Measurements from ENCODE around the gene IQCH.

DNA sequence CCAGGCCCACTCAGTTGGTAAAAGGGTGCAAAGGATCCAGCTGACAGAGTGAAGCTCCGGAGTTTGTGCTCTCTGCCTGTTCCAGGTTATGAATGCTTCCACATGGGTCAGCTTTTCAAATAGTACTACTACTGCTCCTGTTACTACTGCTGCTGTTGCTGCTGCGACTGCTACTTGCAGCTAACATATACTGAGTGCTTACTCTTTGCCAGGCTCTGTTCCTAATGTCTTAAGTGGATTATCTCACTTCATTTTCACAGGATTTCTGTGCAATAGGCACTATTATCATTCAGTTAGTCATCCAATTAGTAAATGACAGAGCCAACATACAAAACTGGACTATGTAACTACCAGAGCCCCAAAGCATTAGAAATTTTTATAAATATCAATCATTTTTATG lies 106.5 kb downstream of the IQCH start:
- TF ChIP-seq, protein P1, sequence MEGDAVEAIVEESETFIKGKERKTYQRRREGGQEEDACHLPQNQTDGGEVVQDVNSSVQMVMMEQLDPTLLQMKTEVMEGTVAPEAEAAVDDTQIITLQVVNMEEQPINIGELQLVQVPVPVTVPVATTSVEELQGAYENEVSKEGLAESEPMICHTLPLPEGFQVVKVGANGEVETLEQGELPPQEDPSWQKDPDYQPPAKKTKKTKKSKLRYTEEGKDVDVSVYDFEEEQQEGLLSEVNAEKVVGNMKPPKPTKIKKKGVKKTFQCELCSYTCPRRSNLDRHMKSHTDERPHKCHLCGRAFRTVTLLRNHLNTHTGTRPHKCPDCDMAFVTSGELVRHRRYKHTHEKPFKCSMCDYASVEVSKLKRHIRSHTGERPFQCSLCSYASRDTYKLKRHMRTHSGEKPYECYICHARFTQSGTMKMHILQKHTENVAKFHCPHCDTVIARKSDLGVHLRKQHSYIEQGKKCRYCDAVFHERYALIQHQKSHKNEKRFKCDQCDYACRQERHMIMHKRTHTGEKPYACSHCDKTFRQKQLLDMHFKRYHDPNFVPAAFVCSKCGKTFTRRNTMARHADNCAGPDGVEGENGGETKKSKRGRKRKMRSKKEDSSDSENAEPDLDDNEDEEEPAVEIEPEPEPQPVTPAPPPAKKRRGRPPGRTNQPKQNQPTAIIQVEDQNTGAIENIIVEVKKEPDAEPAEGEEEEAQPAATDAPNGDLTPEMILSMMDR (IDR thresholded peaks at IDR 0.05): no peak
- TF ChIP-seq EP300 (IDR thresholded peaks at IDR 0.05): no peak
